Liver (tissue), 9 donors: ENCODE measurements around the gene CMTM6. TPM values are rescaled to one million over a fixed set of nuclear protein-coding genes. Genes with fewer than 3 reads are reported as not detected.
"Not testable (repeated sequence)": the region's sequence is repeated elsewhere in the genome, so short reads cannot be mapped to it uniquely, and the experiment has no call there.

Source experiments
- DNase-seq: peaks from one replicate; pipeline ENCODE4 v3.0.0-alpha.2; 2017; ENCODE audit warnings: low spot score
- H3K27ac ChIP-seq, 2 donors: one replicate each; pipeline ENCODE4 v1.7.0; 2013; ENCODE audit warnings: inconsistent platforms in 2 of 2, low read length in 2 of 2, control low read depth in 1 of 2, low read depth in 1 of 2, mild to moderate bottlenecking in 1 of 2
- H3K27me3 ChIP-seq, 4 donors: one replicate each; pipeline versions ENCODE4 v1.6.1 to v1.7.0; 2013; ENCODE audit warnings: low read length in 3 of 4, inconsistent platforms in 1 of 4, mild to moderate bottlenecking in 1 of 4, moderate library complexity in 1 of 4; ENCODE audit not compliant: control insufficient read depth in 4 of 4, insufficient read depth in 4 of 4
- H3K36me3 ChIP-seq, 4 donors: one replicate each; pipeline versions ENCODE4 v1.6.1 to v1.7.0; 2013; ENCODE audit warnings: low read length in 3 of 4, mild to moderate bottlenecking in 3 of 4, low read depth in 1 of 4, moderate library complexity in 1 of 4; ENCODE audit not compliant: control insufficient read depth in 4 of 4, insufficient read depth in 3 of 4
- H3K4me1 ChIP-seq, 4 donors: one replicate each; pipeline versions ENCODE4 v1.6.1 to v1.7.0; 2013; ENCODE audit warnings: low read length in 3 of 4, mild to moderate bottlenecking in 3 of 4, moderate library complexity in 1 of 4; ENCODE audit not compliant: control insufficient read depth in 4 of 4, insufficient read depth in 4 of 4
- H3K4me3 ChIP-seq, 3 donors: one replicate each; pipeline versions ENCODE4 v1.6.1 to v1.7.0; 2013; ENCODE audit warnings: low read length in 3 of 3, control low read depth in 1 of 3, low read depth in 1 of 3, mild to moderate bottlenecking in 1 of 3
- H3K9ac ChIP-seq, 2 donors: one replicate each; pipeline ENCODE4 v1.7.0; 2013; ENCODE audit warnings: low read length in 2 of 2, mild to moderate bottlenecking in 2 of 2, moderate library complexity in 2 of 2, control low read depth in 1 of 2, low read depth in 1 of 2
- H3K9me3 ChIP-seq, 4 donors: one replicate each; pipeline versions ENCODE4 v1.6.1 to v1.7.0; 2013; ENCODE audit warnings: low read length in 3 of 4; ENCODE audit not compliant: control insufficient read depth in 4 of 4
- FOXA1 ChIP-seq: IDR thresholded peaks from 2 replicates; pipeline ENCODE4 v1.6.1; 2016; ENCODE audit warnings: antibody characterized with exemption
- NR2F2 ChIP-seq: IDR thresholded peaks from 2 replicates; pipeline ENCODE4 v1.6.1; 2016; ENCODE audit warnings: antibody characterized with exemption
- RAD21 ChIP-seq, 2 donors: IDR thresholded peaks; 2 replicates each; pipeline ENCODE4 v1.6.1; 2016; ENCODE audit warnings: antibody characterized with exemption in 2 of 2, mild to moderate bottlenecking in 2 of 2
- RXRA ChIP-seq, 2 donors: IDR thresholded peaks; 2 replicates each; pipeline ENCODE4 v1.6.1; 2017 to 2018; ENCODE audit warnings: antibody characterized with exemption in 2 of 2, mild to moderate bottlenecking in 1 of 2
- SP1 ChIP-seq: IDR thresholded peaks from 2 replicates; pipeline ENCODE4 v1.6.1; 2018; ENCODE audit warnings: antibody characterized with exemption, mild to moderate bottlenecking
- TAF1 ChIP-seq: conservative IDR thresholded peaks from 2 replicates; pipeline ENCODE4 v1.6.1; 2016; ENCODE audit warnings: antibody characterized with exemption, mild to moderate bottlenecking
- WGBS: extraction: QIAGEN DNeasy Blood & Tissue Kit; methylation state at CpG from one replicate; pipeline ENCODE4 v1.1.7; 2013; 5-methylcytosine and 5-hydroxymethylcytosine counted together
- polyA plus RNA-seq, 2 donors: library from polyadenylated mRNA; stranded (reverse) in 1 of 2; unstranded in 1 of 2; fragments of 200-250 nt in 1 of 2; fragments of >200 nt in 1 of 2; fragmentation: Nextera tagmentation in 1 of 2; extraction: Ambion mirVana in 1 of 2; gene quantifications; one replicate each; pipeline versions ENCODE4 v1.2.1 to v1.2.3, GENCODE V29; 2013 to 2015
- total RNA-seq, 2 donors: library from RNA; depleted of rRNA; stranded (reverse); fragments of >200 nt; gene quantifications; one replicate each; pipeline ENCODE4 v1.2.3, GENCODE V29; 2014
- TF ChIP-seq, protein P1 (sequence below): fragments of 150-350 bp; IDR thresholded peaks from 2 replicates; pipeline ENCODE4 v1.5.1; 2017; ENCODE audit warnings: improper control_type of control experiment, low read depth, low read length; ENCODE audit not compliant: missing input control
- donor health status: healthy.
- donor health status: healthy.
- donor health status: healthy.
- donor health status: healthy.
- donor health status: healthy.

Gene CMTM6
- total and polyA plus RNA-seq, 4 donors, result 45.7 to 77.9 (median 51.8) TPM

- Histone ChIP-seq H3K4me1 (peaks cover 2 to 31% (median 15%) of the 10 kb centered on the region in 4 donors), H3K9me3 (no peaks in the 10 kb centered on the region), H3K9ac (no peak overlapping the region), H3K36me3 (peaks cover 0 to 3% (median 1%) of the 10 kb centered on the region in 4 donors), H3K27ac (no peak overlapping the region), H3K27me3 (no peaks in the 10 kb centered on the region), H3K4me3 (peak overlapping the region in 1 of 3 donors; percentile 27)
- TF ChIP-seq FOXA1 (peak; percentile 4), NR2F2 (no peak), SP1 (no peak), RXRA (IDR thresholded peaks at IDR 0.05) (no peak), TAF1 (no peak), RAD21 (IDR thresholded peaks at IDR 0.05) (peak; percentile 90 to 92)
- TF ChIP-seq, protein P1, sequence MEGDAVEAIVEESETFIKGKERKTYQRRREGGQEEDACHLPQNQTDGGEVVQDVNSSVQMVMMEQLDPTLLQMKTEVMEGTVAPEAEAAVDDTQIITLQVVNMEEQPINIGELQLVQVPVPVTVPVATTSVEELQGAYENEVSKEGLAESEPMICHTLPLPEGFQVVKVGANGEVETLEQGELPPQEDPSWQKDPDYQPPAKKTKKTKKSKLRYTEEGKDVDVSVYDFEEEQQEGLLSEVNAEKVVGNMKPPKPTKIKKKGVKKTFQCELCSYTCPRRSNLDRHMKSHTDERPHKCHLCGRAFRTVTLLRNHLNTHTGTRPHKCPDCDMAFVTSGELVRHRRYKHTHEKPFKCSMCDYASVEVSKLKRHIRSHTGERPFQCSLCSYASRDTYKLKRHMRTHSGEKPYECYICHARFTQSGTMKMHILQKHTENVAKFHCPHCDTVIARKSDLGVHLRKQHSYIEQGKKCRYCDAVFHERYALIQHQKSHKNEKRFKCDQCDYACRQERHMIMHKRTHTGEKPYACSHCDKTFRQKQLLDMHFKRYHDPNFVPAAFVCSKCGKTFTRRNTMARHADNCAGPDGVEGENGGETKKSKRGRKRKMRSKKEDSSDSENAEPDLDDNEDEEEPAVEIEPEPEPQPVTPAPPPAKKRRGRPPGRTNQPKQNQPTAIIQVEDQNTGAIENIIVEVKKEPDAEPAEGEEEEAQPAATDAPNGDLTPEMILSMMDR, result peak; percentile 90
- DNase-seq, result peak; percentile 79
- 38% methylated on average over 41 of the region's 41 CpGs for WGBS
Observed at GRCh38 chr3:32467333-32468070, 35.1 kb downstream of the CMTM6 start.

- not testable (repeated sequence) for H3K4me3 ChIP-seq, DNase-seq, H3K36me3 ChIP-seq, H3K27ac ChIP-seq, H3K27me3 ChIP-seq, H3K9ac ChIP-seq, H3K9me3 ChIP-seq
- WGBS, result 95% methylated on average over 6 of the region's 6 CpGs
- H3K4me1 ChIP-seq, result peaks cover 2 to 31% (median 16%) of the 10 kb centered on the region in 4 donors
Observed at GRCh38 chr3:32466808-32467207, 35.8 kb downstream of the CMTM6 start.

DNA sequence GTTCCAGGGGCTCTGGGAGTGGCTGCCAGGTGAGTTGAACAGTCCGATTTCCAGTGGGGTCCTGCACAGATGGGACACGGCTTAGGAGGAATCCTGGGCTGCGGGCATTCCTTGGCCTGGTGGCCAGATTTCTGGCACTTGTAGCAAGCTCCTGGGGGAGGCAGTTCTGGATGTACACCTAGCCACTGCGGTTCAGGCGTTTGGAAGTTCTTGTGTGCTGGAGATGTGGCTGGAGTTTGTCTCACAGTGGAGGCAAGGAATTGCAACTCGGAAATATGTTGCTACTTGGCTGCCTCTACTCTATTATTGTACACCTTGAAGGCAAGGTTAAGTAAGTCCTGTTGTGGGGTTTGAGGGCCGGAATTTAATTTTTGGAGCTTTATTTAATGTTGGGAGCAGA is 37.9 kb downstream of the CMTM6 start:
- H3K9ac ChIP-seq, H3K27me3 ChIP-seq, H3K9me3 ChIP-seq, DNase-seq, H3K27ac ChIP-seq, H3K4me3 ChIP-seq, H3K36me3 ChIP-seq: not testable (repeated sequence)
- H3K4me1 ChIP-seq, result peaks cover 3 to 23% (median 13%) of the 10 kb centered on the region in 4 donors
- WGBS, result 99% methylated on average over 7 of the region's 7 CpGs

DNA sequence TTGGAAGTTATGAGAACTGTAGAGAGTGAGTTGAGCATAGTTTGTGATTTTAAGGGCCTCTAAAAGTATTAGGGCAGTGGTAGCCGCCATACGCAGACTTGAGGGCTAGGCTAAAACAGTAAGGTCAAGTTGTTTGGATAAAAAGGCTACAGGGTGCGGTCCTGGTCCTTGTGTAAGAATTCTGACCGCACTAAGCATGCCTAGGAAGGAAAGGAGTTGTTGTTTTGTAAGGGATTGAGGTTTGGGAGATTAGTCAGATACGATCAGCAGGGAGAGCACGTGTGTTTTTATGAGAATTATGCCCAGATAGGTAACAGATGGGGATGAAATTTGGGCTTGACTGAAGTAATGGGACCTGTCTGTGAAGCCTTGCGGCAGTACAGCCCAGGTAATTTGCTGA is 39.2 kb downstream of the CMTM6 start:
- not testable (repeated sequence) for H3K9me3 ChIP-seq, DNase-seq, H3K4me3 ChIP-seq, H3K36me3 ChIP-seq, H3K9ac ChIP-seq, H3K27me3 ChIP-seq, H3K27ac ChIP-seq
- WGBS, result 92% methylated on average over 7 of the region's 7 CpGs
- peaks cover 0 to 12% (median 7%) of the 10 kb centered on the region in 4 donors for H3K4me1 ChIP-seq

DNA sequence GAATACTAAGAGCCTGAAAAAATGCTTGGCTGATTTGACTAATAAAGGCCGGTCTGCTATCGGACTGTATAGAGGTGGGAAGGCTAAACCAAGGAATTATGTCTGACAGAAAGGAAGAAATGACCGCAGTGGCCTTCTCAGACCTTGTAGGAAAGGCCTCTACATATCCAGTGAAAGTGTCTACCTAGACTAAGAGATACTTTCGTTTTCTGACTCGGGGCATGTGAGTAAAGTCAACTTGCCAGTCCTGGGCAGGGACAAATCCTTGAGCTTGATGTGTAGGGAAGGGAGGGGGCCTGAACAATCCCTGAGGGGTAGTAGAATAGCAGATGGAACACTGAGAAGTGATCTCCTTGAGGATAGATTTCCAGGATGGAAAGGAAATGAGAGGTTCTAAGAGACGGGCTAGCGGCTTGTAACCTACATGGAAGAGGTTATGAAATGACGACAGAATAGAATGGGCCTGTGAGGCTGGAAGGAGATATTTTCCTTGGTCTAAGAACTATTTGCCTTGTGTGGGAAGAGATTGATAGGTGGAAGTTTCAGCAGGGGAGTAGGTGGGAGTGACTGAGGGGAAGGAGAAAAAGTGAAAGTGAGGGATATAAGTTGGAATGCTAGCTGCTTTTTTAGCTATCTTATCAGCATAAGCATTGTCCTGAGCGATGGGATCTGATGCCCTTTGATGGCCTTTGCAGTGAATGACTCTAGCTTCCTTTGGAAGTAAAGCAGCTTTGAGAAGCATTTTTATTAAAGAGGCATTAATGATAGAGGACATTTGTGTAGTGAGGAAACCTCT is 40.3 kb downstream of the CMTM6 start:
- H3K4me1 ChIP-seq, H3K4me3 ChIP-seq, H3K27me3 ChIP-seq, H3K9me3 ChIP-seq, H3K36me3 ChIP-seq, DNase-seq, H3K9ac ChIP-seq: not testable (repeated sequence)
- WGBS, result 47% methylated on average over 8 of the region's 9 CpGs
- H3K27ac ChIP-seq, result peak overlapping the region; percentile 25 to 50

DNA sequence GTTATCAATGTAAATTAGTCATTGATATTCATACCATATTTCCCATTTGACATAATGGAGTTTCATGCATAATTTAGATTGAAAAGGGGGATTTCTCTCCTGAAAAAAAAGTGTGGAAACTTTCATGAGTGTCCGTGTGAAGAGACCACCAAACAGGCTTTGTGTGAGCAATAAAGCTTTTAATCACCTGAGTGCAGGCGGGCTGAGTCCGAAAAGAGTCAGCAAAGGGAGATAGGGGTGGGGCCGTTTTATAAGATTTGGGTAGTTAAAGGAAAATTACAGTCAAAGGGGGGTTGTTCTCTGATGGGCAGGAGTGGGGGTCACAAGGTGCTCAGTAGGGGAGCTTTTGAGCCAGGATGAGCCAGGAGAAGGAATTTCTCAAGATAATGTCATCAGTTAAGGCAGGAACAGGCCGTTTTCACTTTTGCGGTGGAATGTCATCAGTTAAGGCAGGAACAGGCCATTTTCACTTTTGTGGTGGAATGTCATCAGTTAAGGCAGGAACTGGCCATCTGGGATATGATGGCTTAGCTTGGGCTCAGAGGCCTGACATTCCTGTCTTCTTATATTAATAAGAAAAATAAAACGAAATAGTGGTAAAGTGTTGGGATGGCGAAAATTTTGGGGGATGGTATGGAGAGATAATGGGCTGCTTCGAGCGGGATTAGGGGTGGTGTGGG is 41.7 kb downstream of the CMTM6 start:
- not testable (repeated sequence) for H3K9ac ChIP-seq, H3K4me1 ChIP-seq, H3K4me3 ChIP-seq, H3K9me3 ChIP-seq, H3K27ac ChIP-seq, DNase-seq, H3K27me3 ChIP-seq, H3K36me3 ChIP-seq
- WGBS, result 93% methylated on average over 10 of the region's 10 CpGs
